GF-D8 (cell line): ENCODE measurements around the gene MVK.
"Not testable (repeated sequence)": the region's sequence is repeated elsewhere in the genome, so short reads cannot be mapped to it uniquely, and the experiment has no call there.

Experiments used
- DNase-seq: peaks from one replicate; lab custom pipeline; 2025; lab: John Stamatoyannopoulos, UW

MVK gene

GRCh38 chr12:109591041-109591440 lies 17.4 kb downstream of the MVK start:
- no peak for DNase-seq

- DNase-seq: no peak
Observed at GRCh38 chr12:109592195-109592904, 18.8 kb downstream of the MVK start.

- DNase-seq: no peak
Observed at GRCh38 chr12:109592905-109593272, 19.3 kb downstream of the MVK start.

DNA sequence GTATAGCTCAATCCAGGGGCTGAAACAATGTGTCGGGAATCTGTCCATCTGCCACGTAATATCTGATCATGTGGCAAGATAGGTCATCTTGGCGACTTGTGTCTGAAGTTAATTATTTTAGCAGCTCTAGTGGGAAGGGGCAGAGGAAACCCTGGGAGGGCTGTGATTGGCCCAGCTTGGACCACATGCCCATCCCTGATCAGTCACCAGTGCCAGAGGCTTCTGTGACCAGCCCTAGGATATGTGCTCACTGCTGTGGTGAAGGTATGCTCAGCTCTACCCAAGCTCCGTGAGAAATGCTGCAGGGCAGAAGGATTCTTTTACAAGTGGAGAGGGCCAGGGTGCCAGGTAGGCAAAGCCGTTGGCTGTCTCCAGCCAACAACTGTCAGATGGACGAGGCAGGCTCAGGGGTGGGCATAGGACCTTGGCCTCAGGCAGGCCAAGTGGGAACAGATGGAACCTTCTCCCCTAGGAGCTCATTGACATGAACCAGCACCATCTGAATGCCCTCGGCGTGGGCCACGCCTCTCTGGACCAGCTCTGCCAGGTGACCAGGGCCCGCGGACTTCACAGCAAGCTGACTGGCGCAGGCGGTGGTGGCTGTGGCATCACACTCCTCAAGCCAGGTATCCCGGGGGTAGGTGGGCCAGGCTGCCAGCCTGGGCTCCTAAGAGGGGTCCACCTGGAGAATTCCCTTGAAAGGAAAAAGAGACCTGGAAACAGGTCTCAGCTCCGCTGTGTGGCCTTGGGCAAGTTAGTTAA lies 21.1 kb downstream of the MVK start:
- DNase-seq: no peak

GRCh38 chr12:109595321-109595902 lies 21.8 kb downstream of the MVK start:
- peak; percentile 76 for DNase-seq

GRCh38 chr12:109596418-109597244 lies 23.0 kb downstream of the MVK start:
- DNase-seq: no peak

DNA sequence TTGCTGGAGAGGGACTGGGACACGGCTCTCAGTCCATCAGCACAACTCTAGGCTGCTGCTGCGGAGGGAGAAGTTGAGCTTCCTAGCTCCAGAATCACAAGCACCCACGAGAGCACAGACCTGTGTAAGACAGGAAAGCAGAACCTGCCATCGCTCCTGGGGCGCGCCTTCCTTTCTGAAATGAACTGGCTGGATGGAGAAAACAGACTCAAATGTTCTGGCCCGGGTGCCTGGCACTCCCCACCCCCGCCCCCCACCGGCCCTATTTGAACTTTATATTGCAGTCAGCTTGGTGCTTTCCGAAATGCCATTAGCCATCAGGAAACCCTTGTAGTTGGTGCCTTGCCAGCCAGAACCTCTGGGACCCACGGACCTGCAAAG lies 23.8 kb downstream of the MVK start:
- no peak for DNase-seq

GRCh38 chr12:109597795-109598427 lies 24.3 kb downstream of the MVK start:
- peak; percentile 10 for DNase-seq

- DNase-seq: no peak
Observed at GRCh38 chr12:109598428-109598854, 24.8 kb downstream of the MVK start.

DNA sequence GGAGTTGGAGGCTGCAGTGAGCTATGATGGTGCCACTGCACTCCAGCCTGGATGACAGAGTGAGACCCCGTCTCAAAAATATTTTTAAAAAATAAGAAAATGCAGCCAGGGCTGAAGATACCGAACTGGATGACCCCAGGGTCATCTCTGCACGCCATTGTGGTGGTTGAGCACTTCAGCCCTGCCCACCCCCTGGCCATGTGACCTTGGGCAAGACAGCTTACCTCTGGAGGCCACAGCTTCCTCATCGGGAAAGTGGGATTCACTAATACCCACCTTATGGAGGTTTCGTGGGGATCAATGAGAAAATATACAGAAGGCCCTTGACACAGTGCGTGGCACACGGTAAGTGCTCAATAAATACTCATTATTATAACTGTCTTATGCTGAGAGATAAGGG lies 25.5 kb downstream of the MVK start:
- no peak for DNase-seq

- DNase-seq: no peak
Observed at GRCh38 chr12:109600481-109600880, 26.9 kb downstream of the MVK start.

- no peak for DNase-seq
Observed at GRCh38 chr12:109600995-109601394, 27.4 kb downstream of the MVK start.

DNA sequence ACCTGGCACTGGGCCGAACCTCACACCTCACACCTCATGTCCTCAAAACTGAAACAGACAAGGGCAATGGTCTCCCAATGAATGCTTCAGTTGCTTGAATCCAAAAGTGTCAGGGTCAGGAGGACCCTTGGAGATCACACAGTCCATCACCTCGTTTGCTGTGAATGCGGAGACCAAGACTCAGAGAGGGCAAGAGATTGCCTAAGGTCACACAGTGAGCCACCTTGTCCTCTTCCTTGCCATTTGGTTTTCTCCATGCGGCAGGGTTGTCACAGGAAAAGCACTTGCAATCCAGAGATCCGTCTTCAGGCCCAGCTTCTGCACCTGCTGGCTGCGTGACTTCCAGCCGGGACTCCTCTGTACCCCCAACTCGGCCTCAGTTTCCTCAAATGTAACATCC lies 28.0 kb downstream of the MVK start:
- DNase-seq: no peak

GRCh38 chr12:109602132-109602531 lies 28.5 kb downstream of the MVK start:
- not testable (repeated sequence) for DNase-seq

DNA sequence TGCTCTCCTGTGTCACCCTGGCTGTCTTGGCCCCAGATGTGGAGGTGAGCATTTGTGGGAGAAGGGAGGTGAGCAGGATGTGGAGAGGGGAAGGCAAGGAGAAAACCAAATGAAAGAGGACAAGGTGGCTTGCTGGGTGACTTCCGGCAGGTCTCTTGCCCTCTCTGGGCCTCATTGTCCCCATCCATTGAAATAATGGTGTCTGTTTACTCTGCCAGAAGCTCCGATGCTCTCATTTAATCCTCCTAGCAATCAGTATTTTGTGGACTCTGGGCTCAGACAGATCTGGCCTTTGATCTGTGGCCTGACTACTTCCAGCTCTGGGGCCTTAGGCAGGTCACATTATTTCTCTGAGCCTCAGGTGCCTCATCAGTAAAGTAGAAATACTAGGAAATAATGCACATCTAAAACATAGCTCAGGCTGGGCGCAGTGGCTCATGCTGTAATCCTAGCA lies 30.6 kb downstream of the MVK start:
- DNase-seq: no peak

- no peak for DNase-seq
Observed at GRCh38 chr12:109605016-109605415, 31.4 kb downstream of the MVK start.

GRCh38 chr12:109605599-109606228 lies 32.1 kb downstream of the MVK start:
- no peak for DNase-seq

GRCh38 chr12:109606320-109607028 lies 32.9 kb downstream of the MVK start:
- no peak for DNase-seq

GRCh38 chr12:109607618-109608017 lies 34.0 kb downstream of the MVK start:
- no peak for DNase-seq

DNA sequence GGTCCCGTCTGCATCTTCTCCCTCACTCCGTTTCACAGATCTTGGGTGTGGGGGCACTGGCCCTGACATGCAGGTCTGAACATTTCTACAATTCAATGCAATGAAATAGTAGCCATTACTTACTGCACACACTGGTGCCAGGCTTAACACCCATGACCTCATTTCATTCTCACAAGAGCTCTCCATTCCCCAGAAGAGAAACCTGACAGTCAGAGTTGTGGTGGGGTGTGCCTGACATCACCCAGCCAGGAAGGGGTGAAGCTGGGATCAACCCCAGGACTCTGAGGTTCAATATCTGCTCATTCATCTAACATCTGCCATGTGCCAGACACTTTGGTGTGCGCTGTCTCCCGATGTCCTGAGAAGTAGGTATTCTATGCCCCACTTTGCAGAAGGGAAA lies 34.7 kb downstream of the MVK start:
- DNase-seq: no peak

- no peak for DNase-seq
Observed at GRCh38 chr12:109608793-109609192, 35.2 kb downstream of the MVK start.
